ENCODE results near the gene APOBEC3B. TPM values are rescaled to one million over a fixed set of nuclear protein-coding genes. Genes with fewer than 3 reads are reported as not detected.

APOBEC3B gene
- total RNA-seq, 1 donor from 2014 or later = not detected

- Mint-ChIP-seq H3K36me3 (no peaks in the 10 kb centered on the region), H3K9me3 (no peaks in the 10 kb centered on the region), H3K4me3 (no peak overlapping the region), H3K27ac (no peak overlapping the region), H3K4me1 (peaks cover 13% of the 10 kb centered on the region), H3K27me3 (ENCODE audit: insufficient read depth, low read depth) (peaks cover 15% of the 10 kb centered on the region)
- no peaks in the 10 kb centered on the region for H3K27me3 ChIP-seq
- H4K20me1 ChIP-seq (ENCODE audit: low read depth) = no peaks in the 10 kb centered on the region
- H3K27ac ChIP-seq = no peak overlapping the region
- H3K9ac ChIP-seq = no peak overlapping the region
- no peak for DNase-seq (ENCODE audit: low spot score)
- H3K9me3 ChIP-seq (ENCODE audit: low read depth) = no peaks in the 10 kb centered on the region
- no peak overlapping the region for H3K4me2 ChIP-seq
- H3K4me1 ChIP-seq = no peaks in the 10 kb centered on the region
- H3K79me2 ChIP-seq (ENCODE audit: low read depth) = no peaks in the 10 kb centered on the region
- H3K36me3 ChIP-seq = no peaks in the 10 kb centered on the region
- H3F3A ChIP-seq (ENCODE audit: low read depth) = no peaks in the 10 kb centered on the region
- no peak overlapping the region for H3K4me3 ChIP-seq
- no peak overlapping the region for H2AFZ ChIP-seq (replicated peaks)
- TF ChIP-seq EZH2phosphoT487 (IDR thresholded peaks at IDR 0.05) (no peak), CTCF (IDR thresholded peaks at IDR 0.05) (no peak), EZH2 (IDR thresholded peaks at IDR 0.05) (no peak)
These were observed 15.2 kb upstream of the APOBEC3B start for GRCh38 chr22:38966942-38967341.

GRCh38 chr22:38967451-38968450, 14.4 kb upstream of the APOBEC3B start:
- Histone ChIP-seq H3K27ac (no peak overlapping the region), H3K9ac (no peak overlapping the region), H4K20me1 (ENCODE audit: low read depth) (no peaks in the 10 kb centered on the region), H2AFZ (replicated peaks) (no peak overlapping the region), H3K9me3 (ENCODE audit: low read depth) (no peaks in the 10 kb centered on the region), H3K36me3 (no peaks in the 10 kb centered on the region), H3K27me3 (no peaks in the 10 kb centered on the region), H3K4me2 (no peak overlapping the region), H3F3A (ENCODE audit: low read depth) (no peaks in the 10 kb centered on the region), H3K4me3 (no peak overlapping the region), H3K79me2 (ENCODE audit: low read depth) (no peaks in the 10 kb centered on the region), H3K4me1 (no peaks in the 10 kb centered on the region)
- no peak for DNase-seq (ENCODE audit: low spot score)
- Mint-ChIP-seq H3K27me3 (ENCODE audit: insufficient read depth, low read depth) (peaks cover 15% of the 10 kb centered on the region), H3K27ac (no peak overlapping the region), H3K36me3 (no peaks in the 10 kb centered on the region), H3K4me1 (peaks cover 13% of the 10 kb centered on the region), H3K4me3 (no peak overlapping the region), H3K9me3 (no peaks in the 10 kb centered on the region)
- TF ChIP-seq CTCF (IDR thresholded peaks at IDR 0.05) (no peak), EZH2 (IDR thresholded peaks at IDR 0.05) (no peak), EZH2phosphoT487 (IDR thresholded peaks at IDR 0.05) (no peak)

GRCh38 chr22:38968801-38969200, 13.3 kb upstream of the APOBEC3B start:
- no peaks in the 10 kb centered on the region for H3K79me2 ChIP-seq (ENCODE audit: low read depth)
- no peak overlapping the region for H3K9ac ChIP-seq
- DNase-seq (ENCODE audit: low spot score) = no peak
- no peaks in the 10 kb centered on the region for H4K20me1 ChIP-seq (ENCODE audit: low read depth)
- no peak overlapping the region for H3K4me3 Mint-ChIP-seq
- TF ChIP-seq EZH2phosphoT487 (IDR thresholded peaks at IDR 0.05) = no peak
- TF ChIP-seq EZH2 (IDR thresholded peaks at IDR 0.05) = no peak
- TF ChIP-seq CTCF (IDR thresholded peaks at IDR 0.05) = no peak
- H3K27me3 ChIP-seq = no peaks in the 10 kb centered on the region
- no peaks in the 10 kb centered on the region for H3K4me1 ChIP-seq
- no peaks in the 10 kb centered on the region for H3K9me3 ChIP-seq (ENCODE audit: low read depth)
- H2AFZ ChIP-seq (replicated peaks) = no peak overlapping the region
- no peak overlapping the region for H3K4me2 ChIP-seq
- peaks cover 19% of the 10 kb centered on the region for H3K27me3 Mint-ChIP-seq (ENCODE audit: insufficient read depth, low read depth)
- H3F3A ChIP-seq (ENCODE audit: low read depth) = no peaks in the 10 kb centered on the region
- H3K27ac Mint-ChIP-seq = no peak overlapping the region
- peaks cover 7% of the 10 kb centered on the region for H3K4me1 Mint-ChIP-seq
- no peak overlapping the region for H3K27ac ChIP-seq
- no peak overlapping the region for H3K4me3 ChIP-seq
- no peaks in the 10 kb centered on the region for H3K36me3 Mint-ChIP-seq
- no peaks in the 10 kb centered on the region for H3K36me3 ChIP-seq
- H3K9me3 Mint-ChIP-seq = no peaks in the 10 kb centered on the region
